Measurements from ENCODE around the gene PCP4. TPM values are rescaled to one million over a fixed set of nuclear protein-coding genes. Genes with fewer than 3 reads are reported as not detected.
"Not testable (repeated sequence)": the region's sequence is repeated elsewhere in the genome, so short reads cannot be mapped to it uniquely, and the experiment has no call there.

PCP4 gene
- polyA plus RNA-seq, 1 donor = 0.78 TPM

DNA sequence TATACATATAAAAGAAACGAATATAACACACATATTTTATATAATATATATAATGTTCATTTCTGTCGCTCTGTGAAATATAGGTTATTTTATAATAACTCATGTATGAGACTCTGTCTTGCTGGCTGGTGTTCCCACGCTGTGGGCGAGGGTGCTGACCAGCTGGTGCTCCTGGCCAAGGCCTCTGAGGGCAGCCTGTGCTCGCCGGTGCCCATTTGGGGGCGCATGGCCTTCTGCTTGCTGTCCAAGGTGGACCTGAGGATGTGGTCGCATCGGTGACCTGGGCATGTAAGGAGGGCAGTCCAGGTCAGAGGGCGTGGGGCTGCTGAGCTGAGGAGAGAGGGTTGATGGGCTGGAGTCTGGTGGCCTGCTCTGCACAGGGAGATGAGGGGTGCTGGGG, 1.1 kb upstream of the PCP4 start:
- DNase-seq (ENCODE audit: low read depth) = no peak

DNA sequence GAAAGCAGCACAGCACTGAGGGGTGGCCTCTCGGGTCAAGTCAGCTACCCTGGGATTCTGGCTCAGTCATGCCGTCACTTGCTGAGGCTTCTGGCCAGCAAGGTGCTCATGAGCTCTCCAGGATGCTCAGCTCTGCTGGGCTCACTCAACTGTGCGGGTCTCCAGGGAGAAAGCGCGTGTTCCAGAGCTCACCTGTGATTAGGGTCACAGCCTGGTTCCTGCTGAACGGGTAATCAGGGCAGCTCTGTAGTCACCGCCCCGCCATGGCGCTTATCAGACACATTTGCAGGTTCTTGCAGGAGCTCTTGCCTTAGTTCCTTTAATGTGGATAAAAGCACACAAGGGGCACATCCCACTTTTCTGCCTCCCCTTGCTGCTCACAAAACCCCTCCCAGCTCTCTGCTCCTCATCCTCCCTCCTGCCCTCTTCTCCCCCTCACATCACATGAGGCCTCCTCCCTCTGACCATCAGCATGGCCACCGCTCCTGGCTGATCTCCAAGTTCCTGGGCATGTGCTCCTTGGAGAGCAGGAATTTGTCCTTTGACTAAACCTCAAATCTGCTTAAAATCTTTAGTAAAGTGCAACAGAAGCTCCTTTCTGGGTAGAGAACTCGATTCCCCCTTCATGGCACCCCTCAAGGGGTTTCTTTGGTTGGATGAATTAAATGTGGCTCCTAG, 2.0 kb downstream of the PCP4 start:
- DNase-seq (ENCODE audit: low read depth) = no peak

DNA sequence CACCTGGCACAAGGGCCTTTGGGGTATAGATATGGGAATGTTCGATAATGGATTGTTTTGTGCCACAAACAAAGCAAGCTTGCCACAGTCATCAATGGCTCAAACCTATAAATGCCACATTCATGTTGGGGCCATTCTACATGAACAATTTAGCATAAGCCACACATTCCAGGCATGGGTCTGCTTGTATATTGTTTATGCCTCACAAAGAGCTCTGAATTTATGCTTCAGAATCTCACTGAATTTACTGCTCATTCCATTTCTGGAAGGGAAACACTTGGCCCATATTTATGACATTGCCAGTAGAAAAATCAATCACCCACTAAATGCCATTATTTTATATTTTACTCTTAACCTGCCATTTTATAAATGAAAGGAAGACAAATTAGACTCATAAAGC, 6.4 kb downstream of the PCP4 start:
- no peak for DNase-seq (ENCODE audit: low read depth)

DNA sequence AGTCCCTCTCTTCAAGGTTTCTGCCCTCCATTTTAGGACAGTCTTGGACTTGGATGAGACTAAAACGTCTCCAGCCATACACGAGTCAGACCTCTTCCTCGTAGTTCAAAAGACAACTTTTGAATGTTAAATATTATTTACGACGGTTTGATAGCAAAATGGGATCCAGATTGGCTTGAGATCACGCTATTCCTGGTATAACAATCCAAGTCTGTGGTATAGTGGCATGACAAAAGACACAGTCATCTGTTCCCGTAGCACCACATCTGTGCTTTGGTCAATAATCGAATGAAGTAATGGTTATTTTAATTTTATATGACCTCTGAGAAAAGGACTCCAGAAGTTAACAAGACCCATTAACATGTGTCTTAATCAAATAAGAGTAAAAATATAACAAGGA, 7.0 kb downstream of the PCP4 start:
- no peak for DNase-seq (ENCODE audit: low read depth)

DNA sequence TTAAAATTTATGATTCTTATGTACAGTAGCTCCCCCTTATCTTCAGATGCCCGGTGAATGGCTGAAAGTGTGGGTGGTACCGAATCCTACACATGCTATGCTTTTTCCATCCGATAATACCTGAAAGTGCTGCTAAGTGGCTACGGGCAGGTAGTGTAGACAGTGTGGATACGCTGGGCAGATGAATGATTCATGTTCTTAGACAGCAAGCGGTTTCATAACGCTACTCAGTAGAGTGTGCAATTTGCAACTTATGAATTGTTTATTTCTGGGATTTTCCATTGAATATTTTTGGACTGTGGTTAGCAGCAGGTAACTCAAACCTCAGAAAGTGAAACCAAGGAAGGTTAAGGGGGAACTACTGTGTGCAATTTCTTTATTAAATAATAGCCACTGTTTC, 7.5 kb downstream of the PCP4 start:
- no peak for DNase-seq (ENCODE audit: low read depth)

DNA sequence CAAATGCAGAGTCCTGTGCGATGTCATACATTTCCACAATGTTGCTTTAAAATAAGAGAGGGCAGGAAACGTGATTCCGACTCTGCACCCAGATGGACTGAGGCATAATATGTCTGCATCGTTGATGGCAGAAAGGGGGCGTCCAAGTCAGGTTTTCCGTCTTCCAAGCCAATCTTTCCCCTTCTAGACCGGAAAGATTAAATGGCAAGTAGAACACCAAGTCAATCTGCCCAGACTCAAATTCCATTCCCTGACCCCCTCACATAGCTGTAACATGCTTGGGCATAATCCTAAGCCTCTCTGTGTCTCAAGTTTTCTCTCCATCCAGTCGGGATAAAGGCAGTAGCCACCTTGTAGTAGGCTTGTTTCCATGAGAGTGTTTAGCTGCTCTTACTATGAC, 14.4 kb downstream of the PCP4 start:
- no peak for DNase-seq (ENCODE audit: low read depth)

DNA sequence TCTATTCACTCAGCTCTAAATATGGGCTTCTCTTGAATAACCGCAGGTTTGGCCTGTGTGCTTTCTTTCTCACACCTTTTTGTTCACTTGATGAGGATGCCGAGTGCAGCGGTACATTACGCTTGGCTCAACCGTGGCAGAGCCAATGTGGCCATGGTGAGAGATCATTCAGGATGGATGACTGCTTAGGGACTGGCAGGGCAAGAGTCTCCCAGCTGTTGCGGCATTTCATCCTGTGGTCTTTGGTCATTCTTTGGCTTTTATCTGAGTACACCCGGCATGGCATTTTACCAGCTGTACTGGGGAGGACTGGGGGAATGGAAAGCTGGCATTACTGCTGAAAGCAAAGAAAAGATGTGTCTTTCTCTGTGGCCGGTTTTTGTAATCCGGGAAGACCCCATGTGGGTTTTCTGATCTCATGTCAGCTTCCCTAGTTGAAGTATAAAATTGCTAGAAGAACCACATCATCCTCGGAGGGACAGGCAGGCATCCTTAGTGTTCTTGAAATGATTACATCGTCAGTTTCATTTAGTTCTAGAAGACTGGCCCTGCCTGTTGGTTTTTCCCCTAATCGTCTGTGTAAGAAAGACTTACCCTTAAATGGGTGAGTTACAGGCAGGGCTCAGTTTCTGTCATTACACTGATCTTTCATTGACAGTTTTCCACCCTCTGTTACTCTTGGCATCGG, 15.1 kb downstream of the PCP4 start:
- no peak for DNase-seq (ENCODE audit: low read depth)

DNA sequence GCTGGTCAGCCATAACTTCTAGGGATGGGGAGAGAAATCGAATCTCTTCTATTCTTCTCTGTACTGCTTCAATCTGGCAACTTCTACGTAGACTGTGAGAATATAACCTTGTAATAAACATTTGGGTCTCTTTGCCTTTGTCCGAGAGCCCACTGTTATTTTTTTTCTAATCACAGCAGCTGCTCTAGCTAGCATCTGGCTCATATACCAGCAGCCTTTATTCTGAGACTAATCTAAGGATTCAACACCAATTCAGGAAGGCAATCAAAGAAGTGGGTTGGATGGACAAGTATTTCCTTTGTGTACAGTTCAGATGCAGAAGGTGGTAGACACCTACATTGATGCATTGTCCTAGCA, 15.6 kb downstream of the PCP4 start:
- no peak for DNase-seq (ENCODE audit: low read depth)

DNA sequence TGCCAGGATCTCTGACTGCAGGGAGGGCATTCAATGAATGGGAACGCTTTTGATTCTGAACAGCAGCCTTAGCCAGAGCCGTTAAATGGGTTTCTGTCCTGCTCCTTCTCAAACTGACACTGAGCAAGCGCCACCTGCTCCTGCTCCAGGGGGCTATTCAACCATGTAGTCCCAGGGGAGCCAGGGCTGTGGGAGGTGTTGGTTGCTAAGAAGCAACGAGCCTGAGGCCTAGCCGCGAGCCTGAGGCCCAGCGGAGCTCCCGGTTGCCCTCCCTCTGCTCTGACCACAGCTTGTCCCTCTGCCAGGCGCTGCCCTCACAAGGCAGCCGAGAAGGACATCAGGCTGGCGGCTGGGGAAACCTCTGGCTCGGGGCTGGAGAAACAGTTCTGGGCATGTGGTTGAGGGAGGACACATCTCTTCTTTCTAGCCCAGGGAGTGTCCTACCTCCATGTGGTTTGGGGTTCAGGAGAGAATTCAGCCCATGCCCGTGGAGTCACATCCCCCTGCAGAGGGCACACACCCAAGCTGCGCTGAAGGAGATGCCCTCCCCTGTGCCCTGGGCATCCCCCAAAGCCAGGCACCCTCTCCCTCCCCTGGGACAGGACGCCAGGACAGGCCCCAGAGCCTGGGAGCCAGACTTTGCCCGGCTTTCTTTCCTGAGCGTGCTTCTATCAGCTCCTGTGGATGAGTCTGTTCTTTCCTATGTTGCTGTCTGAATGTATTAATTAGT, 18.0 kb downstream of the PCP4 start:
- DNase-seq (ENCODE audit: low read depth) = no peak

DNA sequence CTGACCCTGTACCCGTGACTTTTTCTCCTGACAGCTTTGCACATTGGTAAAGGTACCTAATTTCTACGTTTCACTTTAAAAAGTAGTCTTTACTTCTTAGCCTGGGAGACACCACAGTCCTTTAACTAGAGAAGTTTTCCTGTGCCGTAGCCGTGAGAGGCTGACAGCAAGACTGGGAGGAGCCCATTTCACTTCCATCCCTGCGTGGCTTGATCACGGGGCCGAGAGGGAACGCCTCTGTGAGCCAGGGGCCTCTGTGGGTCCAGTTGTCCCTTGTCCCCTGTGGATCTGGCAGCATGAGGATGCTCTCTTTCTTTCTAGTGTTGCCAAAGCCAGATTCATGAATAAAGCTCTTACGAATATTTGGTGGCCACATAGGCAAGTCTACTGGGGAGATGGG, 21.6 kb downstream of the PCP4 start:
- no peak for DNase-seq (ENCODE audit: low read depth)

DNA sequence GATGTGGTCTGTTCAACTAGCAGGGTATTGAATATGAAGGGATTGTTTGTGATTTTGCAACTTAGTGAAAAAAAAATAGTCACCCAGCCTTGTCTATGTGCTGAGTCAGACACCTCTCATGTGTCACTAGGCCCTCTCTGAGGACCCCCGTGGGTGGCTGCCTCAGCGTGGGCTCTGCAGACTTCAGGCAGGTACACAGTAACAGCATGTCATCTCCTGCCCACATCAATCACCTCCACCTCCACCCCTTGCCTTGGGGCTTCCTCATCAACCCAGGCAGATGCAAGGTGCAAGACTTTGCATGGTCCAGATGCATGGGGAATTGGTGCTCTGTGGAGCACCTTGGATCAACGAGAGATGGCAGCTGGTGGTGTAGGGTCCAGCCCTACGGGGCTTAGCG, 23.9 kb downstream of the PCP4 start:
- no peak for DNase-seq (ENCODE audit: low read depth)

DNA sequence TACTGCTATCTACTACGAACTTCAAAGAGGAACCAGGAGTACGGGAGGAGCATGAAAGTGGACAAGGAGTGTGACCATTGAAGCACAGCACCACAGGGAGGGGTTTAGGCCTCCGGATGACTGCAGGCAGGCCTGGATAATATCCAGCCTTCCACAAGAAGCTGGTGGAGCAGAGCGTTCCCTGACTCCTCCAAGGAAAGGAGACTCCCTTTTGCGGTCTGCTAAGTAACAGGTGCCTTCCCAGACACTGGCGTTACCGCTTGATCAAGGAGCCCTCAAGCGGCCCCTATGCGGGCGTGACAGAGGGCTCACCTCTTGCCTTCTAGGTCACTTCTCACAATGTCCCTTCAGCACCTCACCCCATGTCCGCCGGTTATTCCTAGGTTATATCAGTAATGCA, 24.6 kb downstream of the PCP4 start:
- DNase-seq (ENCODE audit: low read depth) = not testable (repeated sequence)

DNA sequence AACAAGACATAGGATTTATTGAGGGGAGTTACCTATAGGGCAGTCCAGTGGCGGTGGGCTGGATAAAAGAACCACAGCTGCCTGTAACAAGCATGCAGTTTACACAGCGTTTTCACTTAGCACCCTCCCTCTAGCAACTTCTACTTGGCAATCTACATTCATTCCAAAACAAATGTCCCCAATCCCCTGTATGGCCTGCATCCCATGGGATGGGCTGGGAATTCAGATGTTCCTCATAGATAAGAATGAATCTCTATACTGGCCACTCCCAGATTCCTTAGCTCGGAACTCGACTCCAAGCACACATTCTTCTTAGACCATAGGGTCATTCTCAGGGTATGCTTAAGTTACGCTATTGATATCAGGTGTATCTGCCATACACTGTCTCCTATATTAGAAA, 33.3 kb downstream of the PCP4 start:
- no peak for DNase-seq (ENCODE audit: low read depth)

DNA sequence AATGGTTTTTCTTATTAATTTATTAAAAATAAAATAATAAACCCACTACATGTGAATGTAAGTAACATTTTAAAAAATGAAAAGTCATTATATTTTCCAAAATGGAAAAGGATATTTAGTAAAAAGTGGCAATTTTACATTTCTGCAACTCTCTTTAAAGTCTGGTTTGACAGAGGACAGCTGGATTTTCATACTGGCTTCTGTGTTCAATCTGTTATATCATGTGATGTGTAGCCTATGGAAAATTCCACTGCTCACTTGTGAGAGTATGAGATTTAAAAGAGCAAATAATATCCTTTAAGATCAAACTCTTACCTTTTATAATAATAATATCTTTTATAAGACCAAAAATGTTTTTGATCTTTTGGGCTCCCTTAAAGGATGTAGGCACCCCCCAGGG, 33.7 kb downstream of the PCP4 start:
- no peak for DNase-seq (ENCODE audit: low read depth)

DNA sequence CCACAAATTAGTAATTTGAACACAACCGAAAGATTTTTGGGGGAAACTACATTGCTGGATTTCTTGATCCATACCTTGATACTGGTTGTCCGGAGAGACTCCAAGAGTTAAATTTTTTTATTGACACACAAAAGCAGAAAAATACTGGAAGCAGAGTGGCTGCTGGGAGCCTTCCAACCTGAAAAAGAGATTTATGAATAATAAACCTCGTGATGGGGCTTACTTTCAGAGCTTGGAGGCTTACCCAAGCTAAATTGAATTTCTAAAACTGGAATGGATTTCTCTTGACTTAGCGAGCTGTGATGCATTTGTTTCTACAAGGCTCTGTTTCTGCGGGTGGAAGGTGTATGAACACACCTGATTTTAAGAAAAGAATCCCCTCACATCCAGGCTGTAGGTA, 35.7 kb downstream of the PCP4 start:
- DNase-seq (ENCODE audit: low read depth) = no peak

DNA sequence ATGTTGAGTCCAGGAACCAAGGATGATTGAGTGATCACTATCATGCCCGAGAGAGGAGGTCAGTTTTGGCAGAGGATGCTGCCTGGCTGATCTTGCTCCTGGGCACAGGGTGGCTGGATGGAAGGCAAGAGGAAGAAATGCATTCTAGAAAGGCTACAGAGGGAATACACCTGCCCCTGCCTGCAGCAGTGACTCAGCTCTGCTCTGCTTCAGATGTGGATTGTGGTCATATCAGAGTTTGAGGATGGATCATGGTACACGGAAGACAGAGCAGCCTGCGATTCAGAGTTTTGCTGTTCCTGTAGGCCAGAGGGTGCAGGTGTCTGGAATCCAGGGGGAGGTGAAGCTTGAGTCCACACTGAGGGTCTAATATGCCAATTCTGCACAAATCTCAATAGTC, 37.2 kb downstream of the PCP4 start:
- DNase-seq (ENCODE audit: low read depth) = no peak

DNA sequence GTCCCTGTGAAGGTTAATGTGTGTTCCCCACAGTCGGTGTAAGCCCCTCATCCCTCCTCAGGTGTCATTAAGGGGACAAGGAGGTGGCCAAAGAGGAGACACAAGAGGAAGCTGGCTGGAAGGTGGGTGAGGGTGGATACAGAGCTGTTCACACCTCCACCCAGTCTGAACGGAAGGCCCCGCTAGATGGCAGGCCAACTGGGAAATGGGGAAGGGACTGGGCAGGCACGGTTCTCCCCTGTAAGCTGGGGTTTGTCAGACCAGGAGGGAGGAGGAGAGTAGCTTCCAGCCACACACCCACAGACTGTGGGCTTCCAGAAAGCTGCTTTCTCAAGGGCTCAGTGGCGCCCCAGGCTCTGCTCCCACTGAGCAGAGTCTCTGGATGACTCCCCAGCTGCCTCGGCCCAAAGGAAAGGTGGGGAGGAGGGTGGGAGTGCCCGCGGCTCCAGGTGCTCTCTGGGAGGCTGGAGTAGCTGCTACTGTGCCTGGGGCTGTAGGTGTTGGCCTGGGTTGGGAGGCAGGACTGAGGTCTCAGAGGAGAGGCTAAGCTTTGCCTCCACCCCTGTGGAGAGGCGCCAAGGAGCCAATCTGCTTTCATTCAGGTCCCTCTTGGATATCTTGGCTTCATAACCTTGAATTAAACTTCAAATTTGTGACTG, 41.2 kb downstream of the PCP4 start:
- DNase-seq (ENCODE audit: low read depth) = no peak

DNA sequence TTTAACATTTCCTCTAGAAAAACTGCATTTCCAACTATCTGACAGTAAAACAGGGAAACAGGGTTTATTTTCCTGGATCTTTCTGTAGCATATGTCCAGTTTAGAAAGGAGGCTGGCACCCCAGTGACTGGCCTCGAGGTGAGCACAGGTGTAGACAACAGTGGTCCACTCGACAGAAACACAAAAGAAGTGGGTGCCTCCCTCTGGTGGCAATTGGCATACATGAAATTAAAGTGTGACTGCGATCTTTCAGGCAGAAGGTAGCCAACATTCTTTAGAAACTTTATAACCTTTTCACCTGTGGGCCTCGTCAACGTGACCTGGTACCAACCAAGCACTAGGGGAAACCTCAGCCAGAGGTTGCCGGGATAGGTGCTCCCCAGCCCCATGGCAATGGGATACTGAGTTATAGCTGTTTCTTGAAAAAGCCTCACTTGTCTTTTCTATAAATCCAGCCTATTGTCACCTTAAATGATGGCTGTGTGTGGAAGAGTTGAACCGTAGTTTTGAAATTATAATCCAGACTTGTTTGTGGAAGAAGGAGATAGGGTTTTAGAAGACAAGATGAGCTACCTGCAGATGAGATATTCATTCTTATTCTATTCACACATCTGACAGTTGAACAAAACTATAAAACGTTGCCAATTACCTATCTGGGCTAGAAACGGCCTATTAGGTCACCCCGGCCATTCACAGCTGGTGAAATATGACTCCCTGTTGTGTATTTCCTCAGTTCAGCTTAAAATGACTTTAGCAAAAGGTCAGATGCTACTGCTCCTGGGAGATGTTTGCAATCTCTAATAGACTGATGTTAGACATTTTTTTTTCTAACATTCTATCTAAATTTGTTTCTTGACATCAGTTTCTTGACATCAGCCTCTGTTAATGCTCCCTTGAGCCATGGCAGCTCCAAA, 44.3 kb downstream of the PCP4 start:
- DNase-seq (ENCODE audit: low read depth) = no peak

DNA sequence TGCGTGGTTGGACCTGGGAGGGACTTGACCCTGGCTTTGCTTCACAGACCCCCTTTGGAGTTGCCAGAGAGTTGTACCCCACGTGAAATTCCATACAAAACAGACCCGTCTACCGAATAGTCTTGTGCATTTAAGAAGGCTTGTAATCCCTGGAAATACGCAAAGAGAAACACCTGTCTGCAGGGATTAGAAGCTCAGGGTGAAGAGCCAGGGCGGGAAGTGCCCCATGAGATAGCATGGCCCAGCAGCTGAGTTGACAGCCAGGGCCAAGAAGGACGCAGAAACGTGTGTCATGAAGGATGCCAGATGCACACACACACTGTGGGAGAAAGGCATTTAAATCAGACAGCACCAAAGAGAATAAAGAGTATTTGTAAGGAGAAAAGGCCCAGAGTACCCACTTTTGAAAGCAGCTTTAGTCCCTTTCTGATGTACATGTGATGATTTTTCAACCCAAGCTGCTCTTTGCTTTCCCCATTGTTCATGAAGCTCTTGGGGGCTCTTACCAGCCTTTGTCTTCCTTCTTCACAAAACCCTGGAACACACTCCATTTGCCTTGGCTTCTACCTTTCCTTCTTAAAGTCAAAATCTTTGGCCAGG, 46.6 kb downstream of the PCP4 start:
- DNase-seq (ENCODE audit: low read depth) = no peak

DNA sequence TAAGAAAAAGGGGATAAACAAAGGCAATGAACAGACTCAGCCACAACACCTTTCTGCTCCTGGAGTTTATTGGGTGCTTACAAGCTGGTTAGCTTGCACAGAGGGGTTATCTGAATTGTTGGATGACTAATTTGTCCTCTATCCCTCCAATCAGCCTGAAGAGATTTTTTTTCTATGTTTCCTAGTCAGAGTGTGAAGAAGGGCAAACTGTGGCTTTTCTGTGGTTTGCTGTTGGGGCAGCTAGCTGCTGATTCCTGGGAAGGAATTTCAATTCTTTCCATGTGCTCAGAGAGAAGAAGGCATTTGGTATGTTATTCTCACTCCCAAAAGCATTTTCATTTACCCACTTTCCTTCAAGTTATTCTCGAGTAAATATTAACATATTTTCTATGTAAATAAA, 48.6 kb downstream of the PCP4 start:
- DNase-seq (ENCODE audit: low read depth) = no peak

DNA sequence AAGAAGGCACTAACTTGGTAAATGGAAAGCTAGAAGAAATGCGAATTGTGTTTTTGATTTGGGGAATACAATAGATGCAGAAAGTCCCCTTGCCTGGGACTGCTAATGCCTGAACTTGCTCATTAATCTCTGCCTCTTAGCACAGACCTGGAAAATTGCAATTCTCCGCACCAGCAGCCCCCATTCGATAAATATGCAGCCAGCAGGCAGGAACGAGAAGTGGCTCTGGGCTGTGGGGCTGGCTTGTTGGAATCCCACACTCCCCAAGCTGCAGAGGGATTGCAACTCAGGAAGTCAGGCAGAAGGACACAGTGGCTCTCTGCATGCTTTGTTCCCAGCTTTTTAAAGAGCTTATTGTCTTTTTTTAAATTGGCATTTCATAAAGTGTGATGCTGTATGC, 51.3 kb downstream of the PCP4 start:
- no peak for DNase-seq (ENCODE audit: low read depth)

Data from forelimb muscle (tissue), 1 donor.